Measurements from ENCODE around the gene FOXO3B.
"Not testable (repeated sequence)": the region's sequence is repeated elsewhere in the genome, so short reads cannot be mapped to it uniquely, and the experiment has no call there.

DNA sequence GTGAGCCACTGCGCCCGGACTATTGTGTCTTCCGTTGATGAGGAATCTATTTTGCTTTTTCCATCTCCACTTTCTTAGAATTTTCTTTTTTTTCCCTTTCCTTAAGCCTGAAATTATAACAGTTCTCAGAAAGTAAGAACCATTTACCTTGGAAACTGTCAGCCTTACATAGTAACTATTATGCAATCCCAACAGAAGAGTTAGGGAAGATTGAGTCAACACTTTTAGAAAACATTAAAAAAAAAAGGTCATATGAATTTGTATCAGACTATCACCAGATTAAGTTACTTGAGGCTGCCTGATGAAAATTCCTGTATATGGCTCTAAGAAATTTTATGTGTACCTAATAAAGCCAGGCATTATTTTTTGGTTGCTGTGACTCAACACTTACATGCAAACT is 26.1 kb upstream of the FOXO3B start:
- not testable (repeated sequence) for TF ChIP-seq CTCF, POLR2A (IDR thresholded peaks at IDR 0.05)

Measured in stomach (tissue), 4 donors.